Measurements from ENCODE around the gene ALG13. TPM values are rescaled to one million over a fixed set of nuclear protein-coding genes. Genes with fewer than 3 reads are reported as not detected.
"Not testable (repeated sequence)": the region's sequence is repeated elsewhere in the genome, so short reads cannot be mapped to it uniquely, and the experiment has no call there.

Gene ALG13
- total RNA-seq = 10 to 100 TPM; 33.9 to 49.6 (median 41.6) TPM
- long read RNA-seq, donor 1, transcript ALG13-202 (4 exons, 2,770 nt) = minor isoform, 5 of 16 reads
- long read RNA-seq, donor 1, transcript ALG13-207 (4 exons, 916 nt) = major isoform, 6 of 16 reads
- long read RNA-seq, donor 1, partial matches to known transcripts = 0 of 16 reads
- long read RNA-seq, donor 1, other reads (novel, unspliced or antisense) = 3 of 16 reads
- long read RNA-seq, donor 2, transcript ALG13-202 (4 exons, 2,770 nt) = major isoform, 13 of 15 reads
- long read RNA-seq, donor 2, partial matches to known transcripts = 0 of 15 reads
- long read RNA-seq, donor 2, other reads (novel, unspliced or antisense) = 0 of 15 reads

DNA sequence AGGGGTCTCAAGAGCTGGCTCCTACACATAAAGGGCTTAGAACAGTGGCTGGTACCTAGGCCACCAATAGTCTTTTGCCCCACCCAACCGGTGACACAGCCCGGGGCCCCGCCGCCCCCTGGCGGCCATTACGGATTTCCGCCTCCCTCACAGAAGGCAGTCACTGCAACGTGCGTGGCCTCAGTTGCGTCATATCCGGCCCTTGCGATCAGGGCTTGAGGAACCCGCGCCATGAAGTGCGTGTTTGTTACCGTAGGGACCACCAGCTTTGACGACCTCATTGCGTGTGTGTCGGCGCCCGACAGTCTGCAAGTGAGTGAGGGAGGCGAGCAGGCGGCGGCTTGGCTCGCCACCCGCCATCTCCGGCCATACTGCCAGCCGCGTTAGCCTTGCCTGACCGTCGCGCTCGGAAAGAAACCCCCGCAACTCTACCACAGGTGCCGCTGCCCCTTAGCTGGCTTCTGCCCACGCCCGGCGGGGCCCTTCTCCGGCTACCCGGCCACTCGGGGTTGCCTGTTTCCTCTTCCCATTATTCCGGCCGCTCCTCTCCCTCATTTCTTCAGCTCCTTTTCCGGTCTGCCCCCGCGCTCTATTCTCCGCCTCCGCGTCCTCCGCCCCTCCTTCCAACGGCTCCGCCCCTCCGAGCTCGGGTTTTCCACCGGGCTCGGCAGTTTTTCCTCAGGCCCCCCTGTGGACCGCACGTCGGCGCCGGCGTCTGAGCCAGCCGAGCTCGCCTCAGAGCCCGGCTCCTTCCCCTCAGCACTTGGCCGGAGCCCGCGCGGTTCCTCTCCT lies at the start of gene ALG13:
ALG13 (plus strand) TSS at position 183 of the 792 bp plus-strand sequence; CDS start at position 232, 49 bp downstream.
- DNase-seq (peak; percentile 85 to 93 (median 90)), ATAC-seq (peak; percentile 98)
- Histone ChIP-seq H3K36me3 (ENCODE audit: low read depth) (no peaks in the 10 kb centered on the region), H3K4me3 (peak within 1 kb of the TSS; percentile 63), H3K4me1 (ENCODE audit: low read depth) (peaks cover 5% of the 10 kb centered on the region), H3K9me3 (no peaks in the 10 kb centered on the region)
- intact Hi-C loops (cut with DNase I, micrococcal nuclease) = no loop called here
- TF ChIP-seq, protein P1, sequence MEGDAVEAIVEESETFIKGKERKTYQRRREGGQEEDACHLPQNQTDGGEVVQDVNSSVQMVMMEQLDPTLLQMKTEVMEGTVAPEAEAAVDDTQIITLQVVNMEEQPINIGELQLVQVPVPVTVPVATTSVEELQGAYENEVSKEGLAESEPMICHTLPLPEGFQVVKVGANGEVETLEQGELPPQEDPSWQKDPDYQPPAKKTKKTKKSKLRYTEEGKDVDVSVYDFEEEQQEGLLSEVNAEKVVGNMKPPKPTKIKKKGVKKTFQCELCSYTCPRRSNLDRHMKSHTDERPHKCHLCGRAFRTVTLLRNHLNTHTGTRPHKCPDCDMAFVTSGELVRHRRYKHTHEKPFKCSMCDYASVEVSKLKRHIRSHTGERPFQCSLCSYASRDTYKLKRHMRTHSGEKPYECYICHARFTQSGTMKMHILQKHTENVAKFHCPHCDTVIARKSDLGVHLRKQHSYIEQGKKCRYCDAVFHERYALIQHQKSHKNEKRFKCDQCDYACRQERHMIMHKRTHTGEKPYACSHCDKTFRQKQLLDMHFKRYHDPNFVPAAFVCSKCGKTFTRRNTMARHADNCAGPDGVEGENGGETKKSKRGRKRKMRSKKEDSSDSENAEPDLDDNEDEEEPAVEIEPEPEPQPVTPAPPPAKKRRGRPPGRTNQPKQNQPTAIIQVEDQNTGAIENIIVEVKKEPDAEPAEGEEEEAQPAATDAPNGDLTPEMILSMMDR (IDR thresholded peaks at IDR 0.05) = no peak

DNA sequence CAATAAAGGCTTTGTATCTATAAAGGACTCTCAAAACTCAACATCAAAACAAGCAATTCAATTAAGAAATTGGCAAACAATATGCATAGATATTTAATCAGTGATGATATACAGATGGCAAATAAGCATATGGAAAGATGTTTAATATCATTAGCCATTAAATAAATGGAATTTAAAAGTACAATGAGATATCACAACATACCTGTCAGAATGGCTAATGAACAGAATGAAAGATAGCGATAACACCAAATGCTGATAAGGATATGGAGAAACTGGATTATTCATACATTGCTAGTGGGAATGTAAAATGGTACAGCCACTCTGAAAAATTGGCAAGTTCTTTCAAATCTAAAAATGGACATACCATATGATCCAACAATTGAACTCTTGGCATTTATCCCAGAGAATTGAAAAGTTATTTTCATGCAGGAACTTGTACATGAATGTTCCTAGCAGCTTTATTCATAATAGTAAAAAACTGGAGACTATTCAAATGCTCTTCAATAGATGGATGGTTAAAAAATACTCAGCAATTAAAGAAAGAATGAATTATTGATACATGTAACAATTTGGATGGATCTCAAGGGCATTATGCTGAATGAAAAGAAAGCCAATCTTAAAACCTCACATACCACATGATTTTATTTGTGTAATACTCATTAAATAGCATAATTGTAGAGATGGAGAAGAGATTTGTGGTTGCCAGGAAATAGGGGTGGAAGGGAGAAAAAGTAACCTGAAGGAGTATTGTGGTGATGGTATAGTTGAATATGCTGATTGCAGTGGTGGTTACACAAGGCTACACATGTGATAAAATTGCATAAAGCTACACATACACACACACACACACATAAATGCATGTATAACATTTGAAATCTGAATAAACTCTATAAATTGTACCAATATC lies 45.9 kb upstream of the ALG13 start:
- ATAC-seq = no peak
- H3K4me3 ChIP-seq = no peak overlapping the region

DNA sequence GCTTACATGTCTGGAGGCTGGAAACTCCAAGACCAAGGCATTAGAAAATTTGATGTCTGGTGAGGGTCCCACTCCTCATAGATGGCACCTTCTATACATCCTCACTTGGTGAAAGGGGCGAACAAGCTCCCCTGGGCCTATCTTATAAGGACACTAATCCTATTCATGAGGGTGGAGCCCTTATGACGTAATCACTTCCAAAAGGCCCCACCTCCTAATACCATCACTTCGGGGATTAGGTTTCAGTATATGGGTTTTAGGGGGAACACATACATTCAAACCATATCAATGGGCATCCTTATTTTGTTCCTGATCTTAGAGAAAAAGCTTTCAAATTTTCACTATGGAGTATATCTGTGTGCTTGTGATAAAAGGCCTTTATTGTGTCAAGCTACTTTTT lies 39.0 kb upstream of the ALG13 start:
- no peak for ATAC-seq
- intact Hi-C loops (cut with DNase I, micrococcal nuclease) = no loop called here
- TF ChIP-seq, protein P1 (IDR thresholded peaks at IDR 0.05) = no peak
- Histone ChIP-seq H3K9me3 (no peaks in the 10 kb centered on the region), H3K4me1 (ENCODE audit: low read depth) (no peaks in the 10 kb centered on the region), H3K36me3 (ENCODE audit: low read depth) (no peaks in the 10 kb centered on the region), H3K4me3 (no peak overlapping the region)
- no peak for DNase-seq

More for the DNA sequence above, 45.9 kb upstream of the ALG13 start:
- Histone ChIP-seq H3K4me1 (ENCODE audit: low read depth) (no peaks in the 10 kb centered on the region), H3K9me3 (no peaks in the 10 kb centered on the region), H3K36me3 (ENCODE audit: low read depth) (no peaks in the 10 kb centered on the region)
- TF ChIP-seq, protein P1 (IDR thresholded peaks at IDR 0.05) = no peak
- intact Hi-C loops (cut with DNase I, micrococcal nuclease) = no loop called here
- DNase-seq = no peak

DNA sequence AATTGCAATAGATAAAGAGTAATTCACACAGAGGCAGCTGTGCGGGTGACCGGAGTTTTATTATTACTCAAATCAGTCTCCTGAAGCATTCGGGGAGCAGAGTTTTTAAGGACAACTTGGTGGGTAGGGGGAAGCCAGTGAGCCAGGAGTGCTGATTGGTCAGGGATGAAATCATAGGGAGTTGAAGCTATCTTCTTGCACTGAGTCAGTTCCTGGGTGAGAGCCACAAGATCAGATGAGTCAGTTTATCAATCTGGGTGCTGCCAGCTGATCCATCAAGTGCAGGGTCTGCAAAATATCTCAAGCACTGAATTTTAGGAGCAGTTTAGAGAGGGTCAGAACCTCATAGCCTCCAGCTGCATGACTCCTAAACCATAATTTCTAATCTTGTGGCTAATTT lies 35.8 kb upstream of the ALG13 start:
- H3K36me3 ChIP-seq (ENCODE audit: low read depth); H3K4me1 ChIP-seq (ENCODE audit: low read depth); intact Hi-C loops (cut with DNase I, micrococcal nuclease); H3K4me3 ChIP-seq; ATAC-seq; DNase-seq; H3K9me3 ChIP-seq: not testable (repeated sequence)

DNA sequence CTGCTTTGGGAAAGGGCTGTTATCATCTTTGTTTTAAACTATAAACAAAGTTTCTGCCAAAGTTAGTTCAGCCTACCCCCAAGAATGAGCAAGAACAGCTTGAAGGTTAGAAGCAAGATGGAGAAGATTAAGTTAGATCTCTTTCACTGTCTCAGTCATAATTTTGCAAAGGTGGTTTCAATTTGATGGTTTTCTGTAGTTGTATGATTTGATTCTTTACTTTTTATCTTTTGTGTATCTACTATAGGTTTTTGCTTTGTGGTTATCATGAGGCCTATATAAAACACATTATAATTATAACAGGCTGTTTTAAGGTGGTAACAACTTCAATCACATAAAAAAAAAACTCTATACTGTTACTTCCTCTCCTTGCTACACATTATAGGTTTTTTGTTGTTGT lies 35.4 kb upstream of the ALG13 start:
- intact Hi-C loops (cut with DNase I, micrococcal nuclease) = no loop called here
- TF ChIP-seq, protein P1 (IDR thresholded peaks at IDR 0.05) = no peak
- ATAC-seq (no peak), DNase-seq (no peak)
- H3K4me1 ChIP-seq (ENCODE audit: low read depth) = no peaks in the 10 kb centered on the region
- no peak overlapping the region for H3K4me3 ChIP-seq
- no peaks in the 10 kb centered on the region for H3K36me3 ChIP-seq (ENCODE audit: low read depth)
- no peaks in the 10 kb centered on the region for H3K9me3 ChIP-seq

Data from mucosa of descending colon (tissue), 3 donors.